HEK293 (cell line): ENCODE measurements around the gene C20orf96.

ENCODE experiments used
- CTCF ChIA-PET: fragments of 350-600 bp; formaldehyde crosslinking; extraction: SDS; loops from one replicate; lab custom pipeline; 2021; ENCODE audit warnings: antibody characterized with exemption; lab: Yijun Ruan, JAX
- POLR2A ChIA-PET: fragments of 300-600 bp; formaldehyde crosslinking; extraction: SDS; loops from one replicate; lab custom pipeline; 2020; ENCODE audit warnings: antibody characterized with exemption, inconsistent platforms; lab: Yijun Ruan, JAX
- H3K27ac ChIP-seq: fragments of 200-500 bp; sonication (Bioruptor generic); 2 replicates; pipeline ENCODE4 v1.5.1; 2014; ENCODE audit warnings: low read depth, low read length, control low read depth, inconsistent platforms; ENCODE audit errors: extremely low read depth
- H3K36me3 ChIP-seq, 2 experiments: fragments of 200-500 bp in 1 of 2; sonication (Bioruptor generic) in 1 of 2; 1 replicate in 1 of 2; 2 replicates in 1 of 2; pipeline ENCODE4 v1.5.1; 2014 to 2017; ENCODE audit warnings: inconsistent platforms in 2 of 2, low read length in 2 of 2; ENCODE audit not compliant: control insufficient read depth in 2 of 2, insufficient read depth in 1 of 2
- H3K4me1 ChIP-seq: fragments of 200-500 bp; sonication (Bioruptor generic); 2 replicates; pipeline ENCODE4 v1.5.1; 2014; ENCODE audit warnings: mild to moderate bottlenecking, low read length, inconsistent platforms; ENCODE audit not compliant: control insufficient read depth, insufficient read depth
- H3K4me3 ChIP-seq: 2 replicates; pipeline ENCODE4 v1.5.1; 2011; ENCODE audit warnings: low read depth, mild to moderate bottlenecking, control low read depth, low read length, moderate library complexity
- H3K9me3 ChIP-seq: fragments of 200-500 bp; sonication (Bioruptor generic); 2 replicates; pipeline ENCODE4 v1.5.1; 2014; ENCODE audit warnings: low read depth, low read length, inconsistent platforms; ENCODE audit not compliant: control insufficient read depth, insufficient read depth
- KLF10 ChIP-seq: fragments of 450-650 bp; IDR thresholded peaks from 2 replicates; pipeline ENCODE4 v1.5.1; 2018; ENCODE audit warnings: missing biosample characterization, mild to moderate bottlenecking, missing genetic modification characterization
- KLF7 ChIP-seq: fragments of 450-650 bp; formaldehyde crosslinking; IDR thresholded peaks from 2 replicates; pipeline ENCODE4 v1.5.1; 2016; ENCODE audit warnings: missing biosample characterization, missing genetic modification characterization, borderline replicate concordance
- OSR2 ChIP-seq: fragments of 450-650 bp; formaldehyde crosslinking; IDR thresholded peaks from 2 replicates; pipeline ENCODE4 v1.5.1; 2016; ENCODE audit warnings: missing biosample characterization, missing genetic modification characterization
- SP2 ChIP-seq: fragments of 450-650 bp; formaldehyde crosslinking; IDR thresholded peaks from 2 replicates; pipeline ENCODE4 v1.5.1; 2016; ENCODE audit warnings: missing biosample characterization, missing genetic modification characterization
- SP7 ChIP-seq: fragments of 450-650 bp; formaldehyde crosslinking; IDR thresholded peaks from 2 replicates; pipeline ENCODE4 v1.5.1; 2016; ENCODE audit warnings: missing biosample characterization, missing genetic modification characterization
- TSHZ1 ChIP-seq: fragments of 450-650 bp; formaldehyde crosslinking; IDR thresholded peaks from 2 replicates; pipeline ENCODE4 v1.5.1; 2016; ENCODE audit warnings: missing biosample characterization, missing genetic modification characterization, borderline replicate concordance
- ZBTB26 ChIP-seq: fragments of 450-650 bp; formaldehyde crosslinking; optimal IDR thresholded peaks from 2 replicates; pipeline ENCODE3; 2016; ENCODE audit warnings: missing biosample characterization, mild to moderate bottlenecking, missing genetic modification characterization
- ZEB2 ChIP-seq: fragments of 450-650 bp; formaldehyde crosslinking; IDR thresholded peaks from 2 replicates; pipeline ENCODE4 v1.5.1; 2016; ENCODE audit warnings: missing biosample characterization, missing genetic modification characterization
- ZNF169 ChIP-seq: fragments of 450-650 bp; formaldehyde crosslinking; IDR thresholded peaks from 2 replicates; pipeline ENCODE4 v1.5.1; 2016; ENCODE audit warnings: missing biosample characterization, missing genetic modification characterization
- ZNF184 ChIP-seq: fragments of 450-650 bp; IDR thresholded peaks from 2 replicates; pipeline ENCODE4 v1.5.1; 2018; ENCODE audit warnings: missing biosample characterization, mild to moderate bottlenecking, missing genetic modification characterization
- ZNF26 ChIP-seq: fragments of 450-650 bp; formaldehyde crosslinking; IDR thresholded peaks from 2 replicates; pipeline ENCODE4 v1.5.1; 2016; ENCODE audit warnings: missing biosample characterization, missing genetic modification characterization
- ZNF335 ChIP-seq: fragments of 450-650 bp; formaldehyde crosslinking; conservative IDR thresholded peaks from 2 replicates; pipeline ENCODE4 v1.5.1; 2016; ENCODE audit warnings: missing biosample characterization, missing genetic modification characterization
- ZNF394 ChIP-seq: fragments of 450-650 bp; formaldehyde crosslinking; IDR thresholded peaks from 2 replicates; pipeline ENCODE4 v1.5.1; 2016; ENCODE audit warnings: missing biosample characterization, missing genetic modification characterization, mild to moderate bottlenecking, moderate library complexity, borderline replicate concordance
- ZNF501 ChIP-seq: fragments of 450-650 bp; formaldehyde crosslinking; IDR thresholded peaks from 2 replicates; pipeline ENCODE4 v1.5.1; 2016; ENCODE audit warnings: missing biosample characterization, missing genetic modification characterization
- ZNF621 ChIP-seq: fragments of 450-650 bp; formaldehyde crosslinking; IDR thresholded peaks from 2 replicates; pipeline ENCODE4 v1.5.1; 2017; ENCODE audit warnings: missing biosample characterization, missing genetic modification characterization
- ZNF629 ChIP-seq: fragments of 450-650 bp; formaldehyde crosslinking; IDR thresholded peaks from 2 replicates; pipeline ENCODE4 v1.5.1; 2017; ENCODE audit warnings: missing biosample characterization, missing genetic modification characterization
- ZSCAN16 ChIP-seq: fragments of 450-650 bp; formaldehyde crosslinking; IDR thresholded peaks from 2 replicates; pipeline ENCODE4 v1.5.1; 2016; ENCODE audit warnings: missing biosample characterization, missing genetic modification characterization
- ZSCAN5A ChIP-seq: fragments of 450-650 bp; formaldehyde crosslinking; IDR thresholded peaks from 2 replicates; pipeline ENCODE4 v1.5.1; 2016; ENCODE audit warnings: missing biosample characterization, missing genetic modification characterization
- TF ChIP-seq, protein P1 (sequence below): fragments of 450-650 bp; formaldehyde crosslinking; IDR thresholded peaks from 2 replicates; pipeline ENCODE4 v1.5.1; 2016; ENCODE audit warnings: missing biosample characterization, missing genetic modification characterization
- TF ChIP-seq, protein P2 (sequence below): fragments of 450-650 bp; formaldehyde crosslinking; IDR thresholded peaks from 2 replicates; pipeline ENCODE4 v1.5.1; 2016; ENCODE audit warnings: missing biosample characterization, missing genetic modification characterization

C20orf96 gene

GRCh38 chr20:325045-325888 lies 34.7 kb upstream of the C20orf96 start, which contains the start of gene SOX12 (continued):
- TF ChIP-seq ZNF26 (tag by site-specific recombination), result no peak
- no peak for TF ChIP-seq OSR2 (tag by site-specific recombination)
- TF ChIP-seq, protein P1, sequence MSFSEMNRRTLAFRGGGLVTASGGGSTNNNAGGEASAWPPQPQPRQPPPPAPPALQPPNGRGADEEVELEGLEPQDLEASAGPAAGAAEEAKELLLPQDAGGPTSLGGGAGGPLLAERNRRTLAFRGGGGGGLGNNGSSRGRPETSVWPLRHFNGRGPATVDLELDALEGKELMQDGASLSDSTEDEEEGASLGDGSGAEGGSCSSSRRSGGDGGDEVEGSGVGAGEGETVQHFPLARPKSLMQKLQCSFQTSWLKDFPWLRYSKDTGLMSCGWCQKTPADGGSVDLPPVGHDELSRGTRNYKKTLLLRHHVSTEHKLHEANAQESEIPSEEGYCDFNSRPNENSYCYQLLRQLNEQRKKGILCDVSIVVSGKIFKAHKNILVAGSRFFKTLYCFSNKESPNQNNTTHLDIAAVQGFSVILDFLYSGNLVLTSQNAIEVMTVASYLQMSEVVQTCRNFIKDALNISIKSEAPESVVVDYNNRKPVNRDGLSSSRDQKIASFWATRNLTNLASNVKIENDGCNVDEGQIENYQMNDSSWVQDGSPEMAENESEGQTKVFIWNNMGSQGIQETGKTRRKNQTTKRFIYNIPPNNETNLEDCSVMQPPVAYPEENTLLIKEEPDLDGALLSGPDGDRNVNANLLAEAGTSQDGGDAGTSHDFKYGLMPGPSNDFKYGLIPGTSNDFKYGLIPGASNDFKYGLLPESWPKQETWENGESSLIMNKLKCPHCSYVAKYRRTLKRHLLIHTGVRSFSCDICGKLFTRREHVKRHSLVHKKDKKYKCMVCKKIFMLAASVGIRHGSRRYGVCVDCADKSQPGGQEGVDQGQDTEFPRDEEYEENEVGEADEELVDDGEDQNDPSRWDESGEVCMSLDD, result peak; percentile 26; the same call in 1 of the 2 replicates
- TF ChIP-seq ZNF169 (tag by site-specific recombination), result no peak
- peak; percentile 15; the same call in 1 of the 2 replicates for TF ChIP-seq KLF7 (tag by site-specific recombination)
- TF ChIP-seq, protein P2, sequence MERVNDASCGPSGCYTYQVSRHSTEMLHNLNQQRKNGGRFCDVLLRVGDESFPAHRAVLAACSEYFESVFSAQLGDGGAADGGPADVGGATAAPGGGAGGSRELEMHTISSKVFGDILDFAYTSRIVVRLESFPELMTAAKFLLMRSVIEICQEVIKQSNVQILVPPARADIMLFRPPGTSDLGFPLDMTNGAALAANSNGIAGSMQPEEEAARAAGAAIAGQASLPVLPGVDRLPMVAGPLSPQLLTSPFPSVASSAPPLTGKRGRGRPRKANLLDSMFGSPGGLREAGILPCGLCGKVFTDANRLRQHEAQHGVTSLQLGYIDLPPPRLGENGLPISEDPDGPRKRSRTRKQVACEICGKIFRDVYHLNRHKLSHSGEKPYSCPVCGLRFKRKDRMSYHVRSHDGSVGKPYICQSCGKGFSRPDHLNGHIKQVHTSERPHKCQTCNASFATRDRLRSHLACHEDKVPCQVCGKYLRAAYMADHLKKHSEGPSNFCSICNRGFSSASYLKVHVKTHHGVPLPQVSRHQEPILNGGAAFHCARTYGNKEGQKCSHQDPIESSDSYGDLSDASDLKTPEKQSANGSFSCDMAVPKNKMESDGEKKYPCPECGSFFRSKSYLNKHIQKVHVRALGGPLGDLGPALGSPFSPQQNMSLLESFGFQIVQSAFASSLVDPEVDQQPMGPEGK (tag by site-specific recombination), result no peak; the same call in 1 of the 2 replicates
- TF ChIP-seq ZSCAN16, result no peak
- TF ChIP-seq ZNF184, result 0 out of 2 replicates have a peak, but pooled peaks have one; percentile 52
- TF ChIP-seq, all 188 proteins: peak for 28

DNA sequence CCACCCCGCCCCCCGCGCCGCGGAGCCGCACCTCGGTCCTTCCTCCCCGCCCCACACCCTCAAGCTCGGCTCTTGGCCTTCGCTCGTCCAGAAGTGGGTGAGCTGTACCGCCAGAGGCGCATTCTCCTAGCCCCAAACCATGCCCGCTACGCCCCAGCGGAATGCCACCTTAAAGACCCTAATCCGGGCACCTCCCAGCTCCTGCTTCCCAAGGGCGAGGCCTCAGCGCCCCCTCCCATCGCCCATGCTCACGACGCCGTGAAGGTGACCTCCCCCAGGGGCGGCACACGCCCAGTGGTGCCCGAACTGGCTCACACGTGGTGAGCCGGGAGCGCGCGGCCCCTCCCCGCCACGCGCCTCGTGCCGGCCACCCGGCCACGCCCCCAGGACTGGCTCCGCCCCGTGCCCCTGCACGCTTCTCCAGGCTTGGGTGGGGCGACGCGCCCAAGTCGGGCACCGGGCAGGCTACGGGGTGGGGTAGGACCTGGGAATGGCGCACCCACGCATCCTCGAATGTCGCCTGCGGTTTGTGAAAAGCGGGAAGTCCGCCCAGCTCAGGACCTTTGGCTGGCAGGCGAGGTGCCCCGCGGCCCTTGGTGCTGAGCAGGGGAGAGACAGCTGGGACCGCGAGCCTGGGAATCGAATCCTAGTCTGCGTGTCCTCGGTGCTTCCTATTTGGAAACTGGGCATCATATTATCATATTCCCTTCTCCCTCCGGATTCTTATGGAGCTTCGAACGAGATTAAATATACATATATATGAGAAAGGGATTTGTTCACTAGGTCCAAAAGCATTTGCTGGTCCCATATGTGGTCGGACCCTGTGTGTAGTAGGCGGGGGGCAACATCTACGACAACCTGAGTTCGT lies 33.9 kb upstream of the C20orf96 start:
- peak overlapping the region; percentile 99 for H3K27ac ChIP-seq
- POLR2A ChIA-PET, result interaction anchor here (0.6 to 5.6 kb wide), 9 partner anchors 12 to 220 kb away, joined by 3 to 74 read pairs (median 4); partner anchors contain the start of genes CSNK2A1, NRSN2 and ZCCHC3
- H3K4me1 ChIP-seq, result peaks cover 10% of the 10 kb centered on the region
- peaks cover 0 to 5% of the 10 kb centered on the region in 2 experiments; a peak in 1 of 3 replicates for H3K36me3 ChIP-seq
- CTCF ChIA-PET, result interaction anchor here (0.5 to 2.1 kb wide), 6 partner anchors 13 to 410 kb away, joined by 3 to 8 read pairs (median 3); no protein-coding TSS in a partner anchor
- H3K9me3 ChIP-seq, result no peaks in the 10 kb centered on the region; the same call in 1 of the 2 replicates
- H3K4me3 ChIP-seq, result peak overlapping the region; percentile 43
- TF ChIP-seq SP2 (tag by site-specific recombination) (peak; percentile 83), ZNF394 (tag by site-specific recombination) (peak; percentile 82), SP7 (tag by site-specific recombination) (peak; percentile 93), ZBTB26 (tag by site-specific recombination) (peak; percentile 98), ZNF501 (tag by site-specific recombination) (no peak), KLF10 (tag by site-specific recombination) (peak; percentile 91), ZEB2 (tag by site-specific recombination) (peak; percentile 91), ZNF335 (tag by site-specific recombination) (peak; percentile 88), ZNF621 (tag by site-specific recombination) (no peak), KLF7 (tag by site-specific recombination) (peak; percentile 97), ZNF629 (tag by site-specific recombination) (peak; percentile 38), TSHZ1 (peak; percentile 15; the same call in 1 of the 2 replicates), ZSCAN5A (tag by site-specific recombination) (0 out of 2 replicates have a peak, but pooled peaks have one; percentile 64)
